Measurements from ENCODE around the gene EFNB1. TPM values are rescaled to one million over a fixed set of nuclear protein-coding genes. Genes with fewer than 3 reads are reported as not detected.

The EFNB1 gene
- total RNA-seq, 1 donor from 2014 or later, result 5.9 TPM

- no peaks in the 10 kb centered on the region for H3K4me1 Mint-ChIP-seq (ENCODE audit: low read depth, unreplicated experiment)
- H3K4me3 Mint-ChIP-seq (ENCODE audit: unreplicated experiment), result no peak overlapping the region
- H3K36me3 Mint-ChIP-seq (ENCODE audit: unreplicated experiment), result no peaks in the 10 kb centered on the region
- no peak for DNase-seq
- H3K9me3 Mint-ChIP-seq (ENCODE audit: unreplicated experiment), result peaks cover 2% of the 10 kb centered on the region
- TF ChIP-seq CTCF (IDR thresholded peaks at IDR 0.05; ENCODE audit: partially characterized antibody, unreplicated experiment), result no peak
- no peaks in the 10 kb centered on the region for H3K27me3 Mint-ChIP-seq (ENCODE audit: unreplicated experiment)
- H3K27ac Mint-ChIP-seq (ENCODE audit: unreplicated experiment), result no peak overlapping the region
Measured at GRCh38 chrX:68808686-68809357, 20.0 kb upstream of the EFNB1 start.

- DNase-seq, result no peak
- Mint-ChIP-seq H3K4me1 (ENCODE audit: low read depth, unreplicated experiment) (no peaks in the 10 kb centered on the region), H3K9me3 (ENCODE audit: unreplicated experiment) (no peaks in the 10 kb centered on the region), H3K36me3 (ENCODE audit: unreplicated experiment) (no peaks in the 10 kb centered on the region), H3K27me3 (ENCODE audit: unreplicated experiment) (peaks cover 4% of the 10 kb centered on the region), H3K4me3 (ENCODE audit: unreplicated experiment) (no peak overlapping the region), H3K27ac (ENCODE audit: unreplicated experiment) (no peak overlapping the region)
- TF ChIP-seq CTCF (IDR thresholded peaks at IDR 0.05; ENCODE audit: partially characterized antibody, unreplicated experiment), result no peak
Measured at GRCh38 chrX:68820476-68821110, 8.2 kb upstream of the EFNB1 start.

- no peak for TF ChIP-seq CTCF (IDR thresholded peaks at IDR 0.05; ENCODE audit: partially characterized antibody, unreplicated experiment)
- no peaks in the 10 kb centered on the region for H3K36me3 Mint-ChIP-seq (ENCODE audit: unreplicated experiment)
- peaks cover 4% of the 10 kb centered on the region for H3K27me3 Mint-ChIP-seq (ENCODE audit: unreplicated experiment)
- H3K4me1 Mint-ChIP-seq (ENCODE audit: low read depth, unreplicated experiment), result no peaks in the 10 kb centered on the region
- H3K4me3 Mint-ChIP-seq (ENCODE audit: unreplicated experiment), result no peak overlapping the region
- DNase-seq, result no peak
- no peaks in the 10 kb centered on the region for H3K9me3 Mint-ChIP-seq (ENCODE audit: unreplicated experiment)
- no peak overlapping the region for H3K27ac Mint-ChIP-seq (ENCODE audit: unreplicated experiment)
Measured at GRCh38 chrX:68821616-68822015, 7.2 kb upstream of the EFNB1 start.

- Mint-ChIP-seq H3K4me1 (ENCODE audit: low read depth, unreplicated experiment) (no peaks in the 10 kb centered on the region), H3K4me3 (ENCODE audit: unreplicated experiment) (no peak overlapping the region), H3K36me3 (ENCODE audit: unreplicated experiment) (no peaks in the 10 kb centered on the region), H3K9me3 (ENCODE audit: unreplicated experiment) (no peaks in the 10 kb centered on the region), H3K27ac (ENCODE audit: unreplicated experiment) (no peak overlapping the region), H3K27me3 (ENCODE audit: unreplicated experiment) (peaks cover 6% of the 10 kb centered on the region)
- DNase-seq, result peak; percentile 27
- no peak for TF ChIP-seq CTCF (IDR thresholded peaks at IDR 0.05; ENCODE audit: partially characterized antibody, unreplicated experiment)
Measured at GRCh38 chrX:68822641-68823410, 6.0 kb upstream of the EFNB1 start.

All from glutamatergic neuron (in vitro differentiated cells).